Upper lobe of left lung (tissue), 6 donors: ENCODE data around the gene HIVEP3. TPM values are rescaled to one million over a fixed set of nuclear protein-coding genes. Genes with fewer than 3 reads are reported as not detected.

Experiments
- ATAC-seq, 2 donors: fragments of 200-7000 bp; cut with Tn5 transposase; one replicate each; pipeline ENCODE4 v1.9.1; 2022; ENCODE audit warnings: mild to moderate bottlenecking in 2 of 2, moderate library complexity in 2 of 2; ENCODE audit not compliant: low FRiP score in 2 of 2
- DNase-seq, 2 donors: peaks; one replicate each; pipeline ENCODE4 v3.0.0-alpha.2; 2019 to 2020
- H3K27ac ChIP-seq, 4 donors: fragments of 200-600 bp; sonication (generic); one replicate each; pipeline ENCODE4 v1.5.1; 2016 to 2019
- H3K27me3 ChIP-seq, 4 donors: fragments of 200-600 bp; sonication (generic); one replicate each; pipeline ENCODE4 v1.5.1; 2017 to 2019
- H3K36me3 ChIP-seq, 4 donors: fragments of 200-600 bp; sonication (generic); one replicate each; pipeline ENCODE4 v1.5.1; 2016 to 2019
- H3K4me1 ChIP-seq, 4 donors: fragments of 200-600 bp; sonication (generic); one replicate each; pipeline ENCODE4 v1.5.1; 2018 to 2019
- H3K4me3 ChIP-seq, 4 donors: fragments of 200-600 bp; sonication (generic); one replicate each; pipeline ENCODE4 v1.5.1; 2017 to 2019; ENCODE audit warnings: mild to moderate bottlenecking in 2 of 4, moderate library complexity in 1 of 4
- H3K9me3 ChIP-seq, 4 donors: fragments of 200-600 bp; sonication (generic); one replicate each; pipeline ENCODE4 v1.5.1; 2018 to 2019
- EP300 ChIP-seq, 4 donors: sonication (generic); formaldehyde crosslinking; IDR thresholded peaks; one replicate each; pipeline ENCODE4 v1.5.1; 2017; ENCODE audit warnings: antibody characterized with exemption in 4 of 4, control low read depth in 2 of 4
- POLR2A ChIP-seq, 4 donors: fragments of 450-650 bp; IDR thresholded peaks; one replicate each; pipeline ENCODE4 v1.5.1; 2016 to 2017; ENCODE audit warnings: antibody characterized with exemption in 4 of 4, mild to moderate bottlenecking in 2 of 4
- POLR2AphosphoS5 ChIP-seq, 2 donors: sonication (generic); formaldehyde crosslinking; IDR thresholded peaks; one replicate each; pipeline ENCODE4 v1.5.1; 2017; ENCODE audit warnings: antibody characterized with exemption in 2 of 2
- whole genome bisulfite sequencing, 2 donors: methylation state at CpG; one replicate each; pipeline ENCODE4 v1.1.5; 2017 to 2018; 5-methylcytosine and 5-hydroxymethylcytosine counted together
- total RNA-seq, 6 donors: library from RNA; depleted of rRNA in 4 of 6; stranded (reverse); fragments of >200 nt in 4 of 6; gene quantifications; one replicate each; pipeline versions ENCODE4 v1.1.0 to v1.2.1, GENCODE V29; 2016 to 2021
- TF ChIP-seq, protein P1 (sequence below), 6 experiments: fragments of 450-650 bp in 4 of 6; fragments of 200-600 bp in 2 of 6; sonication (generic) in 2 of 6; IDR thresholded peaks; one replicate each; pipeline ENCODE4 v1.5.1; 2016 to 2019; ENCODE audit warnings: antibody characterized with exemption in 6 of 6
- donor health status: DM: no; HTN: no; CAD: no; lungs with moderate emphysema.
- donor health status: DM: no; HTN: yes; CAD: no; lungs with severe emphysema.

Gene HIVEP3
- total RNA-seq, 6 donors from 2014 or later, result 9.7 to 23.0 (median 11.6) TPM

DNA sequence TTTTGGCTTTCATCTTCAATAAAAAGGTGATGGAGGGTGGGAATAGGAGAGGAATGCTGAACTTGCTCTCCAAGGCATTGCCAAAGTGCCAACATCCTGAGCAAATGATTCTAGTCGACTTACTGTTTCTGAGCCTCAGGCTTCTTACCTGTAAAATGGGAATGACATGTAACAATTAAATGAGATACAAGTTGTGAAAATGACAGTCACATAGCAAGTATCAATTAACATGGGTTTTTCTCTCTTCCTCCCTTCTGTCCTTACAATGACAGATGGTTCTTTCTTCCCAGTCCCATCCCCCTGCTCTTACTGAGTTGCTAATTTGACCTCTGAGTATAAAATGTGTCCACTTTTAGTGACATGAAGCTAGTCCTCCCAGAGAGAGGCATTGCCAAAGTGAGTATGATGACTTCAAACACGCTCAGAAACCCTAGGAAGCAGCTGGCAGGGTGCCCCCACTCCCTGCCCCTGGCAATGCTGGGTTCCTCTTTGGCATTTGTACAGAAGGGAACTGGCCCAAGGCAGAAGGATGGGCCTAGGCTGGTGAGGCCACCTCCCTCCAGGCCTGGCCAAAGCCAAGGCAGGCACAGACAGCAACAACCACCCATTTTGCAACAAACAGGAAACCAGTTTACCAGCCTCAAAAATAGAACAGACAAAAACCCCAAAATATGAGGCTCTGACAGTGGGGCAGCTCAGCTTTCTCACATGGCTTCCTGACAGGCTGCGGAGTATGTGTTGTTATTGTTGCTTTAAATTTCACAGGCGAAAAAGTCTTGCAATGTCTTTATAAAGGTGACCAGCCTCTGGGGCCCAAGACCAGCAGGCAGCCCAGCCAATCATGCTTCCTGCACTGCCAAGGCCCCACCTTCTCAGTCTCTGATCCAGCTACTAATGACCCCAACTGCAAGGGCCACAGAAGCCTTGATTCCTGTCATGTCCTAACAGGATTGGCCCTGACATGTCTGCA lies 115.9 kb downstream of the HIVEP3 start:
- H3K4me3 ChIP-seq, result no peak overlapping the region
- peak in 1 of 2 donors; percentile 67 for DNase-seq
- no peak for TF ChIP-seq POLR2A (IDR thresholded peaks at IDR 0.05)
- TF ChIP-seq, protein P1, sequence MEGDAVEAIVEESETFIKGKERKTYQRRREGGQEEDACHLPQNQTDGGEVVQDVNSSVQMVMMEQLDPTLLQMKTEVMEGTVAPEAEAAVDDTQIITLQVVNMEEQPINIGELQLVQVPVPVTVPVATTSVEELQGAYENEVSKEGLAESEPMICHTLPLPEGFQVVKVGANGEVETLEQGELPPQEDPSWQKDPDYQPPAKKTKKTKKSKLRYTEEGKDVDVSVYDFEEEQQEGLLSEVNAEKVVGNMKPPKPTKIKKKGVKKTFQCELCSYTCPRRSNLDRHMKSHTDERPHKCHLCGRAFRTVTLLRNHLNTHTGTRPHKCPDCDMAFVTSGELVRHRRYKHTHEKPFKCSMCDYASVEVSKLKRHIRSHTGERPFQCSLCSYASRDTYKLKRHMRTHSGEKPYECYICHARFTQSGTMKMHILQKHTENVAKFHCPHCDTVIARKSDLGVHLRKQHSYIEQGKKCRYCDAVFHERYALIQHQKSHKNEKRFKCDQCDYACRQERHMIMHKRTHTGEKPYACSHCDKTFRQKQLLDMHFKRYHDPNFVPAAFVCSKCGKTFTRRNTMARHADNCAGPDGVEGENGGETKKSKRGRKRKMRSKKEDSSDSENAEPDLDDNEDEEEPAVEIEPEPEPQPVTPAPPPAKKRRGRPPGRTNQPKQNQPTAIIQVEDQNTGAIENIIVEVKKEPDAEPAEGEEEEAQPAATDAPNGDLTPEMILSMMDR (IDR thresholded peaks at IDR 0.05), result no peak
- TF ChIP-seq POLR2AphosphoS5 (IDR thresholded peaks at IDR 0.05), result no peak
- TF ChIP-seq EP300 (IDR thresholded peaks at IDR 0.05), result no peak
- ATAC-seq, result peak; percentile 64 to 88
- H3K9me3 ChIP-seq, result no peaks in the 10 kb centered on the region
- H3K4me1 ChIP-seq, result peaks cover 24 to 52% (median 34%) of the 10 kb centered on the region in 4 donors
- H3K36me3 ChIP-seq, result no peaks in the 10 kb centered on the region
- WGBS, 2 donors, result 33 to 48% methylated on average over 4 of the region's 4 CpGs
- peak overlapping the region; percentile 42 to 74 (median 59) for H3K27ac ChIP-seq
- H3K27me3 ChIP-seq, result no peaks in the 10 kb centered on the region

- WGBS, 2 donors, result 71 to 76% methylated on average over 2 of the region's 2 CpGs
- no peaks in the 10 kb centered on the region for H3K27me3 ChIP-seq
- peak; percentile 19 to 47 for ATAC-seq
- peak in 1 of 2 donors; percentile 39 for DNase-seq
- no peak overlapping the region for H3K27ac ChIP-seq
- no peak overlapping the region for H3K4me3 ChIP-seq
- H3K9me3 ChIP-seq, result no peaks in the 10 kb centered on the region
- peak; percentile 22 to 55 for TF ChIP-seq POLR2AphosphoS5 (IDR thresholded peaks at IDR 0.05)
- TF ChIP-seq EP300 (IDR thresholded peaks at IDR 0.05), result no peak
- peaks cover 24 to 39% (median 30%) of the 10 kb centered on the region in 4 donors for H3K4me1 ChIP-seq
- H3K36me3 ChIP-seq, result no peaks in the 10 kb centered on the region
Measured at GRCh38 chr1:41800311-41800829, 118.4 kb downstream of the HIVEP3 start.

DNA sequence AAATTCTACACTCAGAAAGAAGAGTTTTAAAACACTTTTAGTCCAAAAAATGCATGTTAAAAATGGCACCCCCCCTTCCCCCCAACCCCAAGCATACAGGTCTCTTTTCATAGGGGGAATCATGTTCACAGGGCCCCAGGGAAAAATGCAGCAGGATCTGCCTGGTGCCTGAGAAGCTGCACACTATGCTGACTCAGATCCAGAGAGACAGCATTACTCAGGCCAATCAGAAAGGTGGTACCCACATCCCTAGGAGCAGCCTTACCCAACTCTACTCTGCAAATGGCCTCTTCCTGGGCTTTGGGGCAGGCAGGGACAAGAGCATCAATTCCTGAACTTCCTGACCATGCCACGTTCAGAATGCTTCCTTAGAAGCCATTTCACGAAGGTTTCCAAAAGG lies 119.0 kb downstream of the HIVEP3 start:
- Histone ChIP-seq H3K4me1 (peaks cover 24 to 39% (median 30%) of the 10 kb centered on the region in 4 donors), H3K4me3 (no peak overlapping the region), H3K27me3 (no peaks in the 10 kb centered on the region), H3K27ac (no peak overlapping the region), H3K9me3 (no peaks in the 10 kb centered on the region), H3K36me3 (no peaks in the 10 kb centered on the region)
- DNase-seq (no peak), ATAC-seq (peak in 1 of 2 donors; percentile 4)
- WGBS, 2 donors, result 34 to 56% methylated on average over 2 of the region's 2 CpGs
- TF ChIP-seq POLR2AphosphoS5 (IDR thresholded peaks at IDR 0.05), result no peak
- TF ChIP-seq, protein P1 (IDR thresholded peaks at IDR 0.05), result no peak

DNA sequence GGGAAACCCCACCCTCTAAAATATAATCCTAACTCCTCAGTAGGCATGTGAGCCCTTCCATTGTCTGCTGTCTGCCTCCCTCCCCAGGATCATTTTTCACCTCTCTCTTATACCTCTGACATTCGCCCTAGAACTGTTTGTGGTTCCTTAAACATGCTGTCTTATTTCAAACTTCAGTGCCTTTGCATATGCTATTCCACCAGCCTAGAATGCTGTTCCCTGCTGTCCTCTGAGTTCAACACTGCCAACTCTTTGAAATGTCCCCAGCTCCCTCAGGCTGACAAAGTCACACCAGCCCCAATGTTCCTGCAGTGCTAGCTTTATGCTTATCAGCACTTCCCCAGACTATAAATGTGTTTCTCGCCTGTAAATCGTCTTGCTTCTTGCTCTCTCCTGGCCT lies 119.5 kb downstream of the HIVEP3 start:
- WGBS, 2 donors, result 80 to 91% methylated on average over 3 of the region's 3 CpGs

More for the DNA sequence above, 119.5 kb downstream of the HIVEP3 start:
- ATAC-seq (no peak), DNase-seq (no peak)
- TF ChIP-seq EP300 (IDR thresholded peaks at IDR 0.05) (no peak), POLR2A (IDR thresholded peaks at IDR 0.05) (no peak), POLR2AphosphoS5 (IDR thresholded peaks at IDR 0.05) (no peak)
- TF ChIP-seq, protein P1 (IDR thresholded peaks at IDR 0.05), result no peak
- Histone ChIP-seq H3K9me3 (no peaks in the 10 kb centered on the region), H3K4me3 (no peak overlapping the region), H3K27me3 (no peaks in the 10 kb centered on the region), H3K36me3 (no peaks in the 10 kb centered on the region), H3K27ac (no peak overlapping the region), H3K4me1 (peaks cover 24 to 37% (median 27%) of the 10 kb centered on the region in 4 donors)
